Activated CD8-positive, alpha-beta memory T cell treated with anti-CD3 and anti-CD28 coated beads for 24 hours (primary cell): ENCODE data around the gene ROR1.
"Not testable (repeated sequence)": the region's sequence is repeated elsewhere in the genome, so short reads cannot be mapped to it uniquely, and the experiment has no call there.

ENCODE experiments used
- DNase-seq: peaks from one replicate; pipeline ENCODE4 v3.0.0-alpha.2; 2020

The ROR1 gene

GRCh38 chr1:63770381-63770780, 3.4 kb upstream of the ROR1 start:
- no peak for DNase-seq

- DNase-seq, result no peak
Observed at GRCh38 chr1:63772201-63772600, 1.6 kb upstream of the ROR1 start.

- DNase-seq, result no peak
Observed at GRCh38 chr1:63772876-63773275, 941 bp upstream of the ROR1 start.

- DNase-seq, result no peak
Observed at GRCh38 chr1:63773496-63773814, 362 bp upstream of the ROR1 start.

GRCh38 chr1:63774617-63775417, 1.0 kb downstream of the ROR1 start:
- no peak for DNase-seq

- no peak for DNase-seq
Observed at GRCh38 chr1:63775418-63776127, 1.8 kb downstream of the ROR1 start.

GRCh38 chr1:63777286-63777685, 3.5 kb downstream of the ROR1 start:
- no peak for DNase-seq

- DNase-seq, result no peak
Observed at GRCh38 chr1:63777965-63778880, 4.4 kb downstream of the ROR1 start.

GRCh38 chr1:63779338-63780211, 5.8 kb downstream of the ROR1 start:
- DNase-seq, result no peak

GRCh38 chr1:63780565-63780964, 6.7 kb downstream of the ROR1 start:
- no peak for DNase-seq

GRCh38 chr1:63782982-63783381, 9.2 kb downstream of the ROR1 start:
- no peak for DNase-seq

GRCh38 chr1:63784083-63784482, 10.3 kb downstream of the ROR1 start:
- no peak for DNase-seq

GRCh38 chr1:63784489-63785390, 10.9 kb downstream of the ROR1 start:
- no peak for DNase-seq

GRCh38 chr1:63787270-63787669, 13.5 kb downstream of the ROR1 start:
- not testable (repeated sequence) for DNase-seq

GRCh38 chr1:63787875-63788274, 14.1 kb downstream of the ROR1 start:
- DNase-seq, result no peak

GRCh38 chr1:63789856-63790605, 16.2 kb downstream of the ROR1 start:
- no peak for DNase-seq

- DNase-seq, result no peak
Observed at GRCh38 chr1:63790989-63791388, 17.2 kb downstream of the ROR1 start.

- no peak for DNase-seq
Observed at GRCh38 chr1:63792152-63792551, 18.3 kb downstream of the ROR1 start.

GRCh38 chr1:63793741-63794240, 20.0 kb downstream of the ROR1 start:
- no peak for DNase-seq

GRCh38 chr1:63794354-63794753, 20.5 kb downstream of the ROR1 start:
- no peak for DNase-seq
